ENCODE results near the gene EEFSEC.

The EEFSEC gene

DNA sequence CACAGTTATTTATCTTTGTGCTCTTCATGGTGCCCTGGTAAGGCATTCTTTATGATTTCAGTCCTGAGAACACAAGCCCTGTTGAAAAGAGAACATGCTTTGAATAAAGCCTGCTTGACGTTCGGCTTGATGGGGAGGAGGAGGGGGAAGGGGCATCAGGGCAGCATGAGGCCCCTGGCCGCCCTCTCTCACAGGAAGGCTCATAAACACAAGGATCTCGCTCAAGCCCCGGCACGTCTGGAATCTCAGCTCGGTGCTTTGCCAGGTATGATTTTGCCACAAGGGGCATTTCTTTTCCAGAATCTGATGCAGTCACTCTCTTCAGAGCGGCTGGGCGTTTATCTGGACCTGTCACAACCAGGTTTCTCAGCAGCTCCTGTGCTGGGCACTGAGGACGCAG, 184.0 kb downstream of the EEFSEC start:
- TF ChIP-seq, protein P1, sequence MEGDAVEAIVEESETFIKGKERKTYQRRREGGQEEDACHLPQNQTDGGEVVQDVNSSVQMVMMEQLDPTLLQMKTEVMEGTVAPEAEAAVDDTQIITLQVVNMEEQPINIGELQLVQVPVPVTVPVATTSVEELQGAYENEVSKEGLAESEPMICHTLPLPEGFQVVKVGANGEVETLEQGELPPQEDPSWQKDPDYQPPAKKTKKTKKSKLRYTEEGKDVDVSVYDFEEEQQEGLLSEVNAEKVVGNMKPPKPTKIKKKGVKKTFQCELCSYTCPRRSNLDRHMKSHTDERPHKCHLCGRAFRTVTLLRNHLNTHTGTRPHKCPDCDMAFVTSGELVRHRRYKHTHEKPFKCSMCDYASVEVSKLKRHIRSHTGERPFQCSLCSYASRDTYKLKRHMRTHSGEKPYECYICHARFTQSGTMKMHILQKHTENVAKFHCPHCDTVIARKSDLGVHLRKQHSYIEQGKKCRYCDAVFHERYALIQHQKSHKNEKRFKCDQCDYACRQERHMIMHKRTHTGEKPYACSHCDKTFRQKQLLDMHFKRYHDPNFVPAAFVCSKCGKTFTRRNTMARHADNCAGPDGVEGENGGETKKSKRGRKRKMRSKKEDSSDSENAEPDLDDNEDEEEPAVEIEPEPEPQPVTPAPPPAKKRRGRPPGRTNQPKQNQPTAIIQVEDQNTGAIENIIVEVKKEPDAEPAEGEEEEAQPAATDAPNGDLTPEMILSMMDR (IDR thresholded peaks at IDR 0.05; ENCODE audit: control insufficient read depth, insufficient read depth, low read depth, low read length, missing control alignments): no peak
- DNase-seq (ENCODE audit: low read depth): no peak
- no peak overlapping the region for H3K4me3 ChIP-seq (ENCODE audit: control insufficient read depth, low read depth, low read length)

DNA sequence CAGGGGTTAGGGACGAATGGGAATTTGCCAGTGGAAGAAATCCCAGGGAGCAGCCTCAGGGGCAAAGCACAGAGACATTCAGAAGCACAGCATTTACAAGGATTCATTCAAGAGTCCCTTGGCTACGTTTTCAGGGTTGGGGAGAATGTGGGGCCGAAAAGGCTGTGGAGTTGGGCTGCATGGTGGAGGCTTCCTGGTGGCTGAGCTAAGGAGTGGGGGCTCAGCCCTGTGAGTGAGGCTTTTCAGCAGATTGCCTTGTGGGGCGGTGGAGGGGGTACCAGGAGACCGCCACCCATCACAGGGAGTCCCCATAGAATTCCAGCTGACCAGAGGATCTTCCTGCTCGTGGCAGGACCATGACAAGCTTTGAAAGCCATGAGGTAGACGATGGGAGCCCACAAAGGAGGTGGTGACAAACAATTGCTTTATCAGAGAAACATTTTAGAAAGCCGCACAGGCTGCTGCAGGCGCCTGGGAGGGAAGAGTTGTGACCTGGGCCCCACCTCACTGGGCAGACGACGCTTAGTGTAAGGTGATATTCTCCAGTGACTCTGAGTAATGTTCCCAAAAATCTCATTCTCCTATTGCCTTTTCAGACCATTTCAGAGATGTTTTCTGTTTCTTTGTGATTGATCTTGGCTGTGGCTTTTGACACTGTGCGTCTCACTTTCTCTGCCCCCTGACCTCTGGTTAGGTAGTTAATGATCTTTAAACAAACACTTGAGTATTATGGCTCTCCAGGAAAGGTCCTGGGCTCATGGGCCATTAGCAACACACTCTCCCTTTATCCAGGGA, 185.5 kb downstream of the EEFSEC start:
- H3K4me3 ChIP-seq (ENCODE audit: control insufficient read depth, low read depth, low read length): no peak overlapping the region
- DNase-seq (ENCODE audit: low read depth): no peak
- TF ChIP-seq, protein P1 (IDR thresholded peaks at IDR 0.05; ENCODE audit: control insufficient read depth, insufficient read depth, low read depth, low read length, missing control alignments): no peak

DNA sequence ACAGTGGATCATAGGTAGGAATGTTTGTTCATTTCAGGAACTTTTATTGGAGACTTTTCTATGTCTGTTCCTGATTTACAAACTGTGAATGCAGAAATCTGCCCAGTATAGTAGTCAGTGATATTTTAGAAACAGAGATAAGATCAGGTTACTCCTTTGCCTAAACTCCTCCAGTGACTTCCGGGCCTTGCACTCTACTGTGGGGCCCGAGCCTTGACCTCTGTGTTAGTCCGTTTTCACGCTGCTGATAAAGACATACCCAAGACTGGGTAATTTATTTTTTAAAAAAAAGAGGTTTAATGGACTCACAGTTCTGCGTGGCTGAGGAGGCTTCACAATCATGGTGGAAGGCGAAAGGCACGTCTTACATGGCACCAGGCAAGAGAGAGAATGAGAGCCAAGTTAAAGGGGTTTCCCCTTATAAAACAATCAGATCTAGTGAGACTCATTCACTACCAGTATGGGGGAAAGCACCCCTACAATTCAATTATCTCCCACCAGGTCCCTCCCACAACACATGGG, 186.3 kb downstream of the EEFSEC start:
- no peak for DNase-seq (ENCODE audit: low read depth)
- TF ChIP-seq, protein P1 (IDR thresholded peaks at IDR 0.05; ENCODE audit: control insufficient read depth, insufficient read depth, low read depth, low read length, missing control alignments): no peak
- no peak overlapping the region for H3K4me3 ChIP-seq (ENCODE audit: control insufficient read depth, low read depth, low read length)

DNA sequence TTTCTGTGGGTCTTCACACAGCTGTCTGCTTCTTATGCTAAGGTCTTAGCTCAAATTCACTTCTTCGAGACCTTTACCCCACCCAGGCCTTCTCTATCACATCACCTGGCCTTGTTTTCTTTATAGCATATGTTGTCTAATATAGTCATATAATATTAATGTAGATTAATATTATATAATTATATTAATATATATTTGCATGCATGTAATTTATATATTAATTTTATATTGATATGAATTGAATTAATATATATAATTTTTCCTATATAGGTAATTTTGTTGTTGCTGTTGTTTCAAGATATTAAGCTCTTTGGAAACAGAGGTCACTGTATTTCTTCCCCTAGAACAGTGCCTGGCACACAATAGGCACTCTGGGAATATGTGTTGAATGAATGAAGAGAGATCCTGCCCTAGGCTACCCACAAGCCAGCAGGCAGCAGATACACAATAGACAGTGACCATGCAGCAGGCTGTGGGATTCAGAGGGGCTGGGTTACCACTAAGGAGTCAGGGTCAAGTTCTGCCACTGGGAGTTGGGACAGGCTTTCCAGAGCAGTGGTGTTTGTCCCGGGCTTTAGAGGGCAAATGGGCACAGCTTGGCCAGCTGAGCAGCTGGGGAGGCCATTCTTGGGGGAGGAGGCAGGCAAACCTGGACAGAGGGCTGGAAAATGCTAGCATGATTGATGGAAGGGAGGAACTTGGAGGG, 187.1 kb downstream of the EEFSEC start:
- TF ChIP-seq, protein P1 (IDR thresholded peaks at IDR 0.05; ENCODE audit: control insufficient read depth, insufficient read depth, low read depth, low read length, missing control alignments): no peak
- DNase-seq (ENCODE audit: low read depth): no peak
- no peak overlapping the region for H3K4me3 ChIP-seq (ENCODE audit: control insufficient read depth, low read depth, low read length)

DNA sequence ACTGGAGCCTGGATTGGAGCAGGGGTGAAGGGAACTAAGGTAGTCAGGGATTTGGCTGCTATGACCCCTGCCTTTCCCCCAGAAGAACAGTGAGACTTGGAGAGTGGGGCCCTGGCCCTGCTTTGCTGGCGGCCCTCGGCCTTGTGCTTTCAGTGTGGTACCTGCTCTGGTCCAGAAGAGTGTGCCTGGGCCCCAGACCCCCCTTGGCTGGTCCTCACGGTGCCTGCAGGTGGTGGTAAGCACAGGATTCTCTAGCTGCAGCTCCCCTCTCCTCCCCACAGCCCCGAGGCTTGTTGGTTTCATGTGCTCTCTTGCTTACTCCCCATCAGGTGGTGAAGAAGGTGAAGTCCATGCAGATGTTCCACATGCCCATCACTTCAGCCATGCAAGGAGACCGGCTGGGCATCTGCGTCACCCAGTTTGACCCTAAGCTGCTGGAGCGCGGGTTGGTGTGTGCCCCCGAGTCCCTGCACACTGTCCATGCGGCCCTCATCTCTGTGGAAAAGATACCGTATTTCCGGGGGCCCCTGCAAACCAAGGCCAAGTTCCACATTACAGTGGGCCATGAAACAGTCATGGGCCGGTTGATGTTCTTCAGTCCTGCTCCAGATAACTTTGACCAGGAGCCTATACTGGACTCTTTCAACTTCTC, 187.7 kb downstream of the EEFSEC start:
- TF ChIP-seq, protein P1 (IDR thresholded peaks at IDR 0.05; ENCODE audit: control insufficient read depth, insufficient read depth, low read depth, low read length, missing control alignments): no peak
- H3K4me3 ChIP-seq (ENCODE audit: control insufficient read depth, low read depth, low read length): no peak overlapping the region
- DNase-seq (ENCODE audit: low read depth): no peak

DNA sequence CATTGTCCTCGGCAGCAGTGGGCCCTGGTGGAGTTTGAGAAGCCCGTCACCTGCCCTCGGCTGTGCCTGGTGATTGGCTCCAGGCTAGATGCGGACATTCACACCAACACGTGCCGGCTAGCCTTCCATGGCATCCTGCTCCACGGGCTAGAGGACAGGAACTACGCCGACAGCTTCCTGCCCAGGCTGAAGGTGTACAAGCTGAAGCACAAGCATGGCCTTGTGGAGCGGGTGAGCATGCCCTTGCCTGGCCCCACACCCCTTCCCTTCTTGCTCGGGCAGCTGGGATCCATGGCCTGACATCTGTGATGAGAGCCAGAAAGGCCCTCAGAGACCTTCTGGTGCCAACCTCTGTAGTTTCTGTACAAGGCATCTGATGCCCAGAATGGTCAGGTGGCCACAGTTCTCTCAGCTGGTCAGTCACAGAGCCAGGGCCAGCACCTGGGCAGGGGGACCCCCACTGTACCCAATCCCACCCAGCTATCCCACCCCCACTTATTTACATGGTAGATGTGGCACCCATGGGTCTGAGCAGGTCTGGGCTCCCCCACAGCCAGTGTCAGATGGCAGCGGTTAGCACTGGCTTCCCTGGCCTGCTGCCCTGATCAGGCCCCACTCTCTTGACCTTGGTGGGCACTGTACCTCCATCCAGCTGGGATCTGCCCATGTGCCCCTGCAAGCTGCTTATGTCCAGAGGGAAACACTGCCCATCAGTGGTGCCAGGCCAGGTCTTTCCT, 188.5 kb downstream of the EEFSEC start:
- TF ChIP-seq, protein P1 (IDR thresholded peaks at IDR 0.05; ENCODE audit: control insufficient read depth, insufficient read depth, low read depth, low read length, missing control alignments): no peak
- no peak for DNase-seq (ENCODE audit: low read depth)
- no peak overlapping the region for H3K4me3 ChIP-seq (ENCODE audit: control insufficient read depth, low read depth, low read length)

All from AG09309 (cell line).